Measurements from ENCODE around the gene GPHN. TPM values are rescaled to one million over a fixed set of nuclear protein-coding genes. Genes with fewer than 3 reads are reported as not detected.

The GPHN gene
- total and polyA plus RNA-seq, 11 donors = 15.2 to 37.1 (median 30.1) TPM

DNA sequence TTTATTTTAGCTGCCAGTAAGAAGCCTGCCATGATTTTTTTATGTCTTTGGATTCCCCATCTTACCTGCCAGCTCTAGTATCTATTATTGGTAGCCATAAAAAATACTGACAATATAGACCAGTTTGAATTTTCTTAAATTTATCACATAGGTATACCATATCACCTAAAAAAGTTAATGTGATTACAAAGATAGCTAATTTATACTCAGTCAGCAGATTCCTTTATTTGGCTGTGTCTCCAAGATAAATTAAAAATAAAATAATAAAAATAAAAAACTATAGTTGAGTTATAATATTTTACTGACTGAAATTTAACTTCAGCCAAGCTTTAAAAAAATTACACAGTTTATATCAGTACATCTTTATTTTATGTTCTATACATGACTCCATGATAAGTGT, 128.3 kb downstream of the GPHN start:
- intact Hi-C loops (cut with DNase I) = no loop called here
- Histone ChIP-seq H3K9me3 (peaks cover 0 to 8% (median 0%) of the 10 kb centered on the region in 12 donors), H3K4me1 (peaks cover 0 to 15% (median 0%) of the 10 kb centered on the region in 12 donors), H3K36me3 (no peaks in the 10 kb centered on the region), H3K27me3 (no peaks in the 10 kb centered on the region), H3K27ac (no peak overlapping the region), H3K4me3 (no peak overlapping the region)
- ATAC-seq = no peak
- TF ChIP-seq CTCF (IDR thresholded peaks at IDR 0.05) (no peak), POLR2A (IDR thresholded peaks at IDR 0.05) (no peak)
- DNase-seq = no peak

DNA sequence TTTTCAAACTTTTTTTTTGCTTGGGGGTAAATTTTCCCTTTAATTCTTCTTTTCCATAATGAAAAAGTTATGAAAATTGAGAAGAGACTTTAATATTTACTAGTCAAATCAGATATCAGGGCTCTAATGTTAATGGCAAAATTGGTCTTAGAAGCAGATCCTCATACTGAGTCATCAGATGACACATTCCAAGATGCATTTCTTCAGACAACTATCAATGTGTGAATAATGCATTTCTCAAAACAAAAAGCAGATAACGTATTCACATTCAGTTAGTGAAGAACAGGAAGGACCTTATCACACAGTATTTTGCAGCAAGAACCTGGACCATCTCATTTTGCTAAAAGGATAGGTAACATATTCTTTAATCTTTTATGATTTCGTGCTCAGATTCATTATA, 130.7 kb downstream of the GPHN start:
- no peak overlapping the region for H3K4me3 ChIP-seq
- intact Hi-C loops (cut with DNase I) = no loop called here
- WGBS, 4 donors = 92 to 97% (median 95%) methylated on average over 2 of the region's 2 CpGs
- H3K36me3 ChIP-seq = no peaks in the 10 kb centered on the region
- H3K27me3 ChIP-seq = no peaks in the 10 kb centered on the region
- peaks cover 0 to 6% (median 0%) of the 10 kb centered on the region in 12 donors for H3K9me3 ChIP-seq
- no peak overlapping the region for H3K27ac ChIP-seq
- H3K4me1 ChIP-seq = peaks cover 0 to 25% (median 2%) of the 10 kb centered on the region in 12 donors
- ATAC-seq (no peak), DNase-seq (no peak)
- TF ChIP-seq POLR2A (IDR thresholded peaks at IDR 0.05) = no peak
- no peak for TF ChIP-seq CTCF (IDR thresholded peaks at IDR 0.05)

- intact Hi-C loops (cut with DNase I) = no loop called here
- TF ChIP-seq CTCF (IDR thresholded peaks at IDR 0.05) (no peak), POLR2A (IDR thresholded peaks at IDR 0.05) (no peak)
- no peaks in the 10 kb centered on the region for H3K27me3 ChIP-seq
- peaks cover 0 to 10% (median 0%) of the 10 kb centered on the region in 12 donors for H3K4me1 ChIP-seq
- H3K9me3 ChIP-seq = no peaks in the 10 kb centered on the region
- WGBS, 4 donors = 55 to 75% (median 71%) methylated on average over 2 of the region's 2 CpGs
- H3K36me3 ChIP-seq = no peaks in the 10 kb centered on the region
- no peak overlapping the region for H3K4me3 ChIP-seq
- no peak overlapping the region for H3K27ac ChIP-seq
- peak in 1 of 4 donors; percentile 60 for ATAC-seq
- no peak for DNase-seq
These were observed 134.1 kb downstream of the GPHN start for GRCh38 chr14:66641861-66642635.

GRCh38 chr14:66643344-66643743, 135.4 kb downstream of the GPHN start:
- peaks cover 0 to 10% (median 0%) of the 10 kb centered on the region in 12 donors for H3K4me1 ChIP-seq
- no peaks in the 10 kb centered on the region for H3K36me3 ChIP-seq
- H3K4me3 ChIP-seq = no peak overlapping the region
- no peak for TF ChIP-seq CTCF (IDR thresholded peaks at IDR 0.05)
- no peak for TF ChIP-seq POLR2A (IDR thresholded peaks at IDR 0.05)
- H3K27me3 ChIP-seq = no peaks in the 10 kb centered on the region
- H3K9me3 ChIP-seq = no peaks in the 10 kb centered on the region
- no peak for ATAC-seq
- DNase-seq = no peak
- intact Hi-C loops (cut with DNase I) = no loop called here
- no peak overlapping the region for H3K27ac ChIP-seq

Data from heart left ventricle (tissue), 16 donors.